HepG2 (cell line): ENCODE measurements around the gene GDF15. TPM values are rescaled to one million over a fixed set of nuclear protein-coding genes. Genes with fewer than 3 reads are reported as not detected.

Source experiments
- DR1 ChIP-seq: sonication (generic); formaldehyde crosslinking; IDR thresholded peaks from 2 replicates; pipeline ENCODE4 v1.8.0; 2021; ENCODE audit warnings: mild to moderate bottlenecking, missing genetic modification reagents, inconsistent platforms
- ETV6 ChIP-seq: sonication (generic); formaldehyde crosslinking; conservative IDR thresholded peaks from 2 replicates; pipeline ENCODE4 v1.4.0; 2020; ENCODE audit warnings: missing genetic modification reagents
- ISL2 ChIP-seq: sonication (generic); formaldehyde crosslinking; IDR thresholded peaks from 2 replicates; pipeline ENCODE4 v1.5.0; 2020; ENCODE audit warnings: missing genetic modification reagents
- ISX ChIP-seq: sonication (generic); formaldehyde crosslinking; conservative IDR thresholded peaks from 2 replicates; pipeline ENCODE4 v1.5.0; 2020; ENCODE audit warnings: missing genetic modification reagents
- MBNL3 ChIP-seq: fragments of 250-450 bp; sonication (Bioruptor Pico); conservative IDR thresholded peaks from 2 replicates; pipeline ENCODE4 v1.8.0; 2022; ENCODE audit warnings: mild to moderate bottlenecking, inconsistent platforms
- NFATC3 ChIP-seq: sonication (generic); formaldehyde crosslinking; IDR thresholded peaks from 2 replicates; pipeline ENCODE4 v1.5.1; 2020; ENCODE audit warnings: mild to moderate bottlenecking, missing genetic modification reagents
- NFYB ChIP-seq: sonication (generic); formaldehyde crosslinking; IDR thresholded peaks from 2 replicates; pipeline ENCODE4 v1.4.0; 2020; ENCODE audit warnings: missing genetic modification reagents
- NPAS2 ChIP-seq: sonication (generic); formaldehyde crosslinking; IDR thresholded peaks from 2 replicates; pipeline ENCODE4 v1.8.0; 2022; ENCODE audit warnings: mild to moderate bottlenecking, missing genetic modification reagents, borderline replicate concordance
- TOE1 ChIP-seq: sonication (generic); formaldehyde crosslinking; IDR thresholded peaks from 2 replicates; pipeline ENCODE4 v1.4.0; 2020; ENCODE audit warnings: mild to moderate bottlenecking, missing genetic modification reagents
- ZEB1 ChIP-seq: IDR thresholded peaks from 2 replicates; pipeline ENCODE4 v1.6.1; 2012; ENCODE audit warnings: mild to moderate bottlenecking, low read depth, inconsistent platforms; ENCODE audit not compliant: insufficient replicate concordance
- ZFX ChIP-seq: sonication (generic); formaldehyde crosslinking; IDR thresholded peaks from 2 replicates; pipeline ENCODE4 v1.4.0; 2020; ENCODE audit warnings: mild to moderate bottlenecking, low read depth, missing genetic modification reagents, moderate library complexity
- ZKSCAN5 ChIP-seq: sonication (generic); formaldehyde crosslinking; IDR thresholded peaks from 2 replicates; pipeline ENCODE4 v1.5.1; 2020; ENCODE audit warnings: mild to moderate bottlenecking, missing genetic modification reagents
- ZNF136 ChIP-seq: sonication (generic); formaldehyde crosslinking; IDR thresholded peaks from 2 replicates; pipeline ENCODE4 v1.8.1; 2022; ENCODE audit warnings: low read depth, mild to moderate bottlenecking, moderate library complexity, missing genetic modification reagents
- ZNF274 ChIP-seq: sonication (generic); formaldehyde crosslinking; IDR thresholded peaks from 2 replicates; pipeline ENCODE4 v1.5.1; 2020; ENCODE audit warnings: mild to moderate bottlenecking, missing genetic modification reagents
- ZNF333 ChIP-seq: sonication (generic); formaldehyde crosslinking; IDR thresholded peaks from 2 replicates; pipeline ENCODE4 v1.4.0; 2020; ENCODE audit warnings: mild to moderate bottlenecking, missing genetic modification reagents, borderline replicate concordance
- ZNF430 ChIP-seq: sonication (generic); formaldehyde crosslinking; IDR thresholded peaks from 2 replicates; pipeline ENCODE4 v1.9.0; 2021; ENCODE audit warnings: mild to moderate bottlenecking, missing genetic modification reagents
- ZNF496 ChIP-seq: sonication (generic); formaldehyde crosslinking; IDR thresholded peaks from 2 replicates; pipeline ENCODE4 v1.8.1; 2023; ENCODE audit warnings: mild to moderate bottlenecking, moderate library complexity, missing genetic modification reagents; ENCODE audit not compliant: insufficient replicate concordance
- ZNF510 ChIP-seq: sonication (generic); formaldehyde crosslinking; IDR thresholded peaks from 2 replicates; pipeline ENCODE4 v1.4.0; 2020; ENCODE audit warnings: low read depth, mild to moderate bottlenecking, missing genetic modification reagents
- ZNF543 ChIP-seq: sonication (generic); formaldehyde crosslinking; IDR thresholded peaks from 2 replicates; pipeline ENCODE4 v1.4.0; 2020; ENCODE audit warnings: mild to moderate bottlenecking, missing genetic modification reagents
- ZNF569 ChIP-seq: sonication (generic); formaldehyde crosslinking; IDR thresholded peaks from 2 replicates; pipeline ENCODE4 v1.5.0; 2020; ENCODE audit warnings: mild to moderate bottlenecking, missing genetic modification reagents, moderate library complexity, borderline replicate concordance
- ZNF615 ChIP-seq: sonication (generic); formaldehyde crosslinking; IDR thresholded peaks from 2 replicates; pipeline ENCODE4 v1.5.0; 2020; ENCODE audit warnings: mild to moderate bottlenecking, missing genetic modification reagents, borderline replicate concordance
- ZNF652 ChIP-seq: IDR thresholded peaks from 2 replicates; pipeline ENCODE4 v1.6.1; 2016; ENCODE audit warnings: low read depth, borderline replicate concordance
- ZNF724P ChIP-seq: sonication (generic); formaldehyde crosslinking; IDR thresholded peaks from 2 replicates; pipeline ENCODE4 v1.8.0; 2022; ENCODE audit warnings: missing genetic modification reagents, borderline replicate concordance
- ZNF737 ChIP-seq: sonication (generic); formaldehyde crosslinking; IDR thresholded peaks from 2 replicates; pipeline ENCODE4 v1.5.0; 2020; ENCODE audit warnings: missing genetic modification reagents, mild to moderate bottlenecking, borderline replicate concordance
- ZNF775 ChIP-seq: sonication (generic); formaldehyde crosslinking; IDR thresholded peaks from 2 replicates; pipeline ENCODE4 v1.4.0; 2020; ENCODE audit warnings: missing genetic modification reagents, mild to moderate bottlenecking, moderate library complexity, borderline replicate concordance
- polyA plus RNA-seq, 8 experiments: library from polyadenylated mRNA; depleted of rRNA in 3 of 8; stranded (reverse) in 7 of 8; unstranded in 1 of 8; fragments of >200 nt; fragmentation: Illumina TruSeq in 4 of 8; extraction: Trizol in 4 of 8; gene quantifications; 2 replicates each; pipeline versions ENCODE4 v1.2.1 to v1.2.3, GENCODE V29; 2011 to 2016; ENCODE audit warnings: low read depth in 4 of 8, missing spikeins in 1 of 8, mixed read lengths in 1 of 8; ENCODE audit not compliant: insufficient read depth in 1 of 8
- total RNA-seq, 5 experiments: library from RNA; depleted of rRNA; stranded (reverse); fragments of >200 nt; fragmentation: Illumina TruSeq; extraction: Trizol; gene quantifications; 2 replicates each; pipeline ENCODE4 v1.2.3, GENCODE V29; 2016; ENCODE audit warnings: low read depth in 1 of 5
- TF ChIP-seq, protein P1 (sequence below): sonication (generic); formaldehyde crosslinking; IDR thresholded peaks from 2 replicates; pipeline ENCODE4 v1.5.0; 2020; ENCODE audit warnings: missing genetic modification reagents
- TF ChIP-seq, protein P2 (sequence below): sonication (generic); formaldehyde crosslinking; IDR thresholded peaks from 2 replicates; pipeline ENCODE4 v1.5.1; 2020; ENCODE audit warnings: missing genetic modification reagents, mild to moderate bottlenecking, borderline replicate concordance

GDF15 gene
- total and polyA plus RNA-seq, 2 of the 13 experiments (the other 11 are each of a cell fraction or from before 2014, with no cell fraction given), result 146 to 422 TPM

DNA sequence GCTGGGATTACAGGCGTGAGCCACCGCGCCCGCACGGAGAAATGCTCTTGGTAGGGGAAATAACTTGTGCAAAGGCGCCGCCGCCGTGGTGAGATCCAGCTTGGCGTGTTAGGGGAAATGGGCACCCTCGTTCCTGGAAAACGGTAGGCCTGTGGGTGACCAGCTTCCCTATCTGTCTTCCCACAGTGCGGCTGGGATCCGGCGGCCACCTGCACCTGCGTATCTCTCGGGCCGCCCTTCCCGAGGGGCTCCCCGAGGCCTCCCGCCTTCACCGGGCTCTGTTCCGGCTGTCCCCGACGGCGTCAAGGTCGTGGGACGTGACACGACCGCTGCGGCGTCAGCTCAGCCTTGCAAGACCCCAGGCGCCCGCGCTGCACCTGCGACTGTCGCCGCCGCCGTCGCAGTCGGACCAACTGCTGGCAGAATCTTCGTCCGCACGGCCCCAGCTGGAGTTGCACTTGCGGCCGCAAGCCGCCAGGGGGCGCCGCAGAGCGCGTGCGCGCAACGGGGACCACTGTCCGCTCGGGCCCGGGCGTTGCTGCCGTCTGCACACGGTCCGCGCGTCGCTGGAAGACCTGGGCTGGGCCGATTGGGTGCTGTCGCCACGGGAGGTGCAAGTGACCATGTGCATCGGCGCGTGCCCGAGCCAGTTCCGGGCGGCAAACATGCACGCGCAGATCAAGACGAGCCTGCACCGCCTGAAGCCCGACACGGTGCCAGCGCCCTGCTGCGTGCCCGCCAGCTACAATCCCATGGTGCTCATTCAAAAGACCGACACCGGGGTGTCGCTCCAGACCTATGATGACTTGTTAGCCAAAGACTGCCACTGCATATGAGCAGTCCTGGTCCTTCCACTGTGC lies 2.4 kb downstream of the GDF15 start (continued):
- TF ChIP-seq DR1 (CRISPR knock-in tag) (peak; percentile 78), ZKSCAN5 (CRISPR knock-in tag) (no peak), MBNL3 (CRISPR knock-in tag) (no peak), ISX (peak; percentile 30; the same call in 1 of the 2 replicates), ZFX (CRISPR knock-in tag) (peak; percentile 61), ETV6 (no peak), ISL2 (CRISPR knock-in tag) (peak; percentile 81), ZNF496 (CRISPR knock-in tag) (no peak), NFYB (0 out of 2 replicates have a peak, but pooled peaks have one; percentile 3), ZEB1 (peak; percentile 51), ZNF274 (CRISPR knock-in tag) (peak; percentile 90), ZNF543 (peak; percentile 83; the same call in 1 of the 2 replicates), NFATC3 (no peak), TOE1 (CRISPR knock-in tag) (no peak), ZNF569 (no peak), ZNF136 (CRISPR knock-in tag) (0 out of 2 replicates have a peak, but pooled peaks have one; percentile 36), NPAS2 (no peak), ZNF615 (no peak), ZNF652 (CRISPR knock-in tag) (no peak), ZNF724P (CRISPR knock-in tag) (peak; percentile 38; the same call in 1 of the 2 replicates), ZNF510 (peak; percentile 83; the same call in 1 of the 2 replicates), ZNF430 (CRISPR knock-in tag) (peak; percentile 84; the same call in 1 of the 2 replicates), ZNF333 (CRISPR knock-in tag) (peak; percentile 71; the same call in 1 of the 2 replicates), ZNF775 (CRISPR knock-in tag) (0 out of 2 replicates have a peak, but pooled peaks have one; percentile 43), ZNF737 (peak; percentile 73; the same call in 1 of the 2 replicates)
- TF ChIP-seq, protein P1, sequence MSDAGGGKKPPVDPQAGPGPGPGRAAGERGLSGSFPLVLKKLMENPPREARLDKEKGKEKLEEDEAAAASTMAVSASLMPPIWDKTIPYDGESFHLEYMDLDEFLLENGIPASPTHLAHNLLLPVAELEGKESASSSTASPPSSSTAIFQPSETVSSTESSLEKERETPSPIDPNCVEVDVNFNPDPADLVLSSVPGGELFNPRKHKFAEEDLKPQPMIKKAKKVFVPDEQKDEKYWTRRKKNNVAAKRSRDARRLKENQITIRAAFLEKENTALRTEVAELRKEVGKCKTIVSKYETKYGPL, result peak; percentile 59; the same call in 1 of the 2 replicates
- TF ChIP-seq, protein P2, sequence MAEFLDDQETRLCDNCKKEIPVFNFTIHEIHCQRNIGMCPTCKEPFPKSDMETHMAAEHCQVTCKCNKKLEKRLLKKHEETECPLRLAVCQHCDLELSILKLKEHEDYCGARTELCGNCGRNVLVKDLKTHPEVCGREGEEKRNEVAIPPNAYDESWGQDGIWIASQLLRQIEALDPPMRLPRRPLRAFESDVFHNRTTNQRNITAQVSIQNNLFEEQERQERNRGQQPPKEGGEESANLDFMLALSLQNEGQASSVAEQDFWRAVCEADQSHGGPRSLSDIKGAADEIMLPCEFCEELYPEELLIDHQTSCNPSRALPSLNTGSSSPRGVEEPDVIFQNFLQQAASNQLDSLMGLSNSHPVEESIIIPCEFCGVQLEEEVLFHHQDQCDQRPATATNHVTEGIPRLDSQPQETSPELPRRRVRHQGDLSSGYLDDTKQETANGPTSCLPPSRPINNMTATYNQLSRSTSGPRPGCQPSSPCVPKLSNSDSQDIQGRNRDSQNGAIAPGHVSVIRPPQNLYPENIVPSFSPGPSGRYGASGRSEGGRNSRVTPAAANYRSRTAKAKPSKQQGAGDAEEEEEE, result no peak
